CMK (cell line): ENCODE data around the gene INO80C.
"Not testable (repeated sequence)": the region's sequence is repeated elsewhere in the genome, so short reads cannot be mapped to it uniquely, and the experiment has no call there.

Experiments
- DNase-seq: peaks from one replicate; pipeline ENCODE4 v3.0.0-alpha.2; 2010; ENCODE audit warnings: low read depth

Gene INO80C

GRCh38 chr18:35512761-35513160, 15.0 kb upstream of the INO80C start:
- no peak for DNase-seq

GRCh38 chr18:35511833-35512232, 14.1 kb upstream of the INO80C start:
- DNase-seq = no peak

GRCh38 chr18:35511428-35511827, 13.7 kb upstream of the INO80C start:
- no peak for DNase-seq

GRCh38 chr18:35510076-35510651, 12.4 kb upstream of the INO80C start:
- no peak for DNase-seq

GRCh38 chr18:35508746-35509338, 11.1 kb upstream of the INO80C start:
- DNase-seq = no peak

- DNase-seq = no peak
These were observed 10.3 kb upstream of the INO80C start for GRCh38 chr18:35508030-35508429.

- no peak for DNase-seq
These were observed 9.9 kb upstream of the INO80C start for GRCh38 chr18:35507623-35508022.

- no peak for DNase-seq
These were observed 9.4 kb upstream of the INO80C start for GRCh38 chr18:35507192-35507591.

- DNase-seq = no peak
These were observed 8.4 kb upstream of the INO80C start for GRCh38 chr18:35506024-35506712.

- no peak for DNase-seq
These were observed 7.2 kb upstream of the INO80C start for GRCh38 chr18:35504996-35505395.

GRCh38 chr18:35502052-35502451, 4.3 kb upstream of the INO80C start:
- no peak for DNase-seq

GRCh38 chr18:35501369-35501768, 3.6 kb upstream of the INO80C start:
- DNase-seq = no peak

- no peak for DNase-seq
These were observed 2.4 kb upstream of the INO80C start for GRCh38 chr18:35500113-35500512.

- no peak for DNase-seq
These were observed 762 bp downstream of the INO80C start for GRCh38 chr18:35497027-35497369.

GRCh38 chr18:35495536-35496314, 2.0 kb downstream of the INO80C start:
- no peak for DNase-seq

- no peak for DNase-seq
These were observed 3.2 kb downstream of the INO80C start for GRCh38 chr18:35494251-35495220.

GRCh38 chr18:35491700-35492077, 6.1 kb downstream of the INO80C start:
- no peak for DNase-seq

GRCh38 chr18:35490894-35491699, 6.7 kb downstream of the INO80C start:
- no peak for DNase-seq

GRCh38 chr18:35489913-35490490, 7.8 kb downstream of the INO80C start:
- no peak for DNase-seq

- DNase-seq = not testable (repeated sequence)
These were observed 8.5 kb downstream of the INO80C start for GRCh38 chr18:35489281-35489680.

GRCh38 chr18:35488396-35488795, 9.4 kb downstream of the INO80C start:
- not testable (repeated sequence) for DNase-seq
